Ishikawa (cell line): Measurements from ENCODE around the gene SLC22A17.

Experiments used
- CREB1 ChIP-seq: IDR thresholded peaks from 2 replicates; pipeline ENCODE4 v1.6.1; 2012; ENCODE audit warnings: low read depth
- EGR1 ChIP-seq: IDR thresholded peaks from 2 replicates; pipeline ENCODE4 v1.6.1; 2012
- EP300 ChIP-seq: IDR thresholded peaks from 2 replicates; pipeline ENCODE4 v1.6.1; 2012; ENCODE audit warnings: borderline replicate concordance
- FOXM1 ChIP-seq: IDR thresholded peaks from 2 replicates; pipeline ENCODE4 v1.6.1; 2012; ENCODE audit warnings: low read depth, borderline replicate concordance
- MAX ChIP-seq: IDR thresholded peaks from 2 replicates; pipeline ENCODE4 v1.6.1; 2012
- RAD21 ChIP-seq: IDR thresholded peaks from 2 replicates; pipeline ENCODE4 v1.6.1; 2012; ENCODE audit warnings: low read depth
- REST ChIP-seq: IDR thresholded peaks from 2 replicates; pipeline ENCODE4 v1.6.1; 2012; ENCODE audit warnings: low read depth, mild to moderate bottlenecking

GRCh38 chr14:23307687-23308644, 44.7 kb downstream of the SLC22A17 start:
- TF ChIP-seq EGR1 (no peak), FOXM1 (no peak), RAD21 (no peak), REST (no peak), CREB1 (no peak), EP300 (no peak), MAX (no peak)
